HepG2 (cell line): ENCODE results near the gene AMPD2. TPM values are rescaled to one million over a fixed set of nuclear protein-coding genes. Genes with fewer than 3 reads are reported as not detected.

ENCODE experiments used
- ATF7-NPFF ChIP-seq: sonication (generic); formaldehyde crosslinking; IDR thresholded peaks from 2 replicates; pipeline ENCODE4 v1.8.1; 2023; ENCODE audit warnings: mild to moderate bottlenecking, low read depth, missing genetic modification reagents, moderate library complexity
- SIN3A ChIP-seq: IDR thresholded peaks from 2 replicates; pipeline ENCODE4 v1.6.1; 2011; ENCODE audit warnings: low read depth, mild to moderate bottlenecking, control low read depth, low read length, borderline replicate concordance
- ZFP36L2 ChIP-seq: sonication (generic); formaldehyde crosslinking; IDR thresholded peaks from 2 replicates; pipeline ENCODE4 v1.4.0; 2020; ENCODE audit warnings: missing genetic modification reagents
- ZNF12 ChIP-seq: sonication (generic); formaldehyde crosslinking; IDR thresholded peaks from 2 replicates; pipeline ENCODE4 v1.5.0; 2020; ENCODE audit warnings: missing genetic modification reagents
- ZNF782 ChIP-seq: sonication (generic); formaldehyde crosslinking; IDR thresholded peaks from 2 replicates; pipeline ENCODE4 v1.4.0; 2020; ENCODE audit warnings: missing genetic modification reagents, mild to moderate bottlenecking, borderline replicate concordance
- polyA plus RNA-seq, 8 experiments: library from polyadenylated mRNA; depleted of rRNA in 3 of 8; stranded (reverse) in 7 of 8; unstranded in 1 of 8; fragments of >200 nt; fragmentation: Illumina TruSeq in 4 of 8; extraction: Trizol in 4 of 8; gene quantifications; 2 replicates each; pipeline versions ENCODE4 v1.2.1 to v1.2.3, GENCODE V29; 2011 to 2016; ENCODE audit warnings: low read depth in 4 of 8, missing spikeins in 1 of 8, mixed read lengths in 1 of 8; ENCODE audit not compliant: insufficient read depth in 1 of 8
- total RNA-seq, 5 experiments: library from RNA; depleted of rRNA; stranded (reverse); fragments of >200 nt; fragmentation: Illumina TruSeq; extraction: Trizol; gene quantifications; 2 replicates each; pipeline ENCODE4 v1.2.3, GENCODE V29; 2016; ENCODE audit warnings: low read depth in 1 of 5
- TF ChIP-seq, protein P1 (sequence below): sonication (generic); formaldehyde crosslinking; IDR thresholded peaks from 2 replicates; pipeline ENCODE4 v1.4.0; 2020; ENCODE audit warnings: mild to moderate bottlenecking, missing genetic modification reagents
- TF ChIP-seq, protein P2 (sequence below): conservative IDR thresholded peaks from 2 replicates; pipeline ENCODE4 v1.6.1; 2018; ENCODE audit warnings: missing genetic modification reagents
- TF ChIP-seq, protein P3 (sequence below): sonication (generic); formaldehyde crosslinking; IDR thresholded peaks from 2 replicates; pipeline ENCODE4 v1.4.0; 2020; ENCODE audit warnings: mild to moderate bottlenecking, low read depth, missing genetic modification reagents

Gene AMPD2
- total and polyA plus RNA-seq, 2 of the 13 experiments (the other 11 are each of a cell fraction or from before 2014, with no cell fraction given), result 62.3 to 82.0 TPM

DNA sequence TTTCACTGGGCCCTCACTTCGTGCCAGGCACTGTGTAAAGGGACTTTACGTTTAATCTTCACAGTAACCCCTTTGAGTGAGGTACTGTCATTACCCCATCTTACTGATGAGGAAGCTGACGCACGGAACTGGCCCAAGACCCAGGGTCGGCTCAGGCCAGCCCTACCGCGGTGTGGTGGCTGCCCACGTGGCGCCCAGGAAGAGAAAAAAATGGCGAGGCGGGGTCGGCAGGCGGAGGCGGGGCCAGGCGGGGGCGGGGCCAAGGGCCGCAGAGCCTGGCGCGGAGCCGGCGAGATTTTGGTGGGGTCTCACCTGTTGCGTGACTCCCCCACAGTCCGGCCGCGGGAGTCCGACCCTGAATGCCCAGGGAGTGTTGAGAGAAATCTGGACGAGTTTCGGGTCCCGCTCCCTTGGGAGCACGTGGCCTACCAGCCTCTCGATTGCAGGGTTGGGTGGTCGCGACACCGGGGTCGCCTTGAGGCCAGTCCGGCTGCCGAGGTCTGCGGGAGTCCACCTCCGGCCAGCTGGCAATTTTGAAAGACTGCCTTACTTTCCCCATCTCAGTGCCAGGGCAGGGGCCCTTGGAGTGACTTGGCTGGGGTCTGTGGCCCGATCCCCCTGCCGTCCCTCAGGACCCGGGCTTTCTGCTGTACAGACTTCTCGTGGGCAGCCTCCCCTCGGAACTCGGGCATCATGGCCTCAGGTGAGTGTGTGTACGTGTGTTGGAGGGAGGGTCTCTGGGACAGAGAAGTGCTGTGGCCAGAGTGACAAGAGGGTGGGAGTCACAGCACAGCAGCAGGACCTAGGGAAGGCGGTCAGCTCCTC lies at the start of gene AMPD2, which contains the start of gene GNAT2 (continued):
- TF ChIP-seq ZFP36L2 (CRISPR knock-in tag), result no peak
- no peak for TF ChIP-seq ZNF12 (CRISPR knock-in tag)
- TF ChIP-seq, protein P1, sequence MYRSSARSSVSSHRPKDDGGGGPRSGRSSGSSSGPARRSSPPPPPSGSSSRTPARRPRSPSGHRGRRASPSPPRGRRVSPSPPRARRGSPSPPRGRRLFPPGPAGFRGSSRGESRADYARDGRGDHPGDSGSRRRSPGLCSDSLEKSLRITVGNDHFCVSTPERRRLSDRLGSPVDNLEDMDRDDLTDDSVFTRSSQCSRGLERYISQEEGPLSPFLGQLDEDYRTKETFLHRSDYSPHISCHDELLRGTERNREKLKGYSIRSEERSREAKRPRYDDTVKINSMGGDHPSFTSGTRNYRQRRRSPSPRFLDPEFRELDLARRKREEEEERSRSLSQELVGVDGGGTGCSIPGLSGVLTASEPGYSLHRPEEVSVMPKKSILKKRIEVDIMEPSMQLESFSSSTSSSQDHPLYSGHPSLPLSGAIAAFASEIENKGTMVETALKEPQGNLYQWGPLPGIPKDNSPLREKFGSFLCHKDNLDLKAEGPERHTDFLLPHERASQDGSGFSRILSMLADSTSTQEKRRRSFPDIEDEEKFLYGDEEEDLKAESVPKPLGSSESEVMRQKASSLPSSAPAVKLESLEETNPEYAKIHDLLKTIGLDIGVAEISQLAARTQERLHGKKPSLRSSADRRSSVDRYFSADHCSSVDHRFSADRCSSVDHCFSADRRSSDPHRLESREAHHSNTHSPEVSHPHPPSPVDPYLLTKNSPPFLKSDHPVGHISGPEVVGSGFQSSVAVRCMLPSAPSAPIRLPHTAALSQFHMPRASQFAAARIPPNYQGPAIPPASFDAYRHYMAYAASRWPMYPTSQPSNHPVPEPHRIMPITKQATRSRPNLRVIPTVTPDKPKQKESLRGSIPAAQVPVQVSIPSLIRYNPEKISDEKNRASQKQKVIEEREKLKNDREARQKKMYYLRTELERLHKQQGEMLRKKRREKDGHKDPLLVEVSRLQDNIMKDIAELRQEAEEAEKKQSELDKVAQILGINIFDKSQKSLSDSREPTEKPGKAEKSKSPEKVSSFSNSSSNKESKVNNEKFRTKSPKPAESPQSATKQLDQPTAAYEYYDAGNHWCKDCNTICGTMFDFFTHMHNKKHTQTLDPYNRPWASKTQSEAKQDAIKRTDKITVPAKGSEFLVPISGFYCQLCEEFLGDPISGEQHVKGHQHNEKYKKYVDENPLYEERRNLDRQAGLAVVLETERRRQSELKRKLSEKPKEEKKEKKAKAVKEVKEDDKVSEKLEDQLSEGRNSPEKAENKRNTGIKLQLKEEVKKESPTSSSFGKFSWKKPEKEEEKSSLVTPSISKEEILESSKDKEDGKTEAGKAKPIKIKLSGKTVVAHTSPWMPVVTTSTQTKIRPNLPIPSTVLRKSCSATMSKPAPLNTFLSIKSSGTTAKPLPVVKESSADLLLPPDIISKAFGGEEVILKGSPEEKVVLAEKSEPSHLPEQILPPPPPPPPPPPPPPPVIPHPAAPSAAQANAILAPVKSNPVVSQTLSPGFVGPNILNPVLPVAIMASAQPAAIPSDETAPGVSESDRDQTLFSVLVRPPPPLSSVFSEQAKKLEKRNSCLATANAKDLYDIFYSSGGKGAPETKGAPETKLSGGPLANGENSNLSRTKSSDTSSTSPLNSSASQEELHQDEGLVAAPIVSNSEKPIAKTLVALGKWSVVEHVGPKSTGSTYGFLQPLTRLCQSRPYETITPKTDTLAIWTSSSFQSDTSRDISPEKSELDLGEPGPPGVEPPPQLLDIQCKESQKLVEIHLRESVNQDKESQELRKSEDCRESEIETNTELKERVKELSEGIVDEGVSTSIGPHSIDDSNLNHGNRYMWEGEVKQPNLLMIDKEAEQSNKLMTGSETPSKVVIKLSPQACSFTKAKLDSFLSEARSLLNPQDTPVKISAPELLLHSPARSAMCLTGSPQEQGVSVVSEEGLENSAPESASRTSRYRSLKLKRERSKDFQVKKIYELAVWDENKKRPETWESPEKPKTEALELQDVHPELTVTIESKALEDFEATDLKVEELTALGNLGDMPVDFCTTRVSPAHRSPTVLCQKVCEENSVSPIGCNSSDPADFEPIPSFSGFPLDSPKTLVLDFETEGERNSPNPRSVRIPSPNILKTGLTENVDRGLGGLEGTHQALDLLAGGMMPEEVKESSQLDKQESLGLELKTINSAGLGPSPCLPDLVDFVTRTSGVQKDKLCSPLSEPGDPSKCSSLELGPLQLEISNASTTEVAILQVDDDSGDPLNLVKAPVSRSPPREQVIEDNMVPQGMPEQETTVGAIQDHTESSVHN (CRISPR knock-in tag), result no peak
- peak; percentile 95 for TF ChIP-seq SIN3A
- TF ChIP-seq, protein P2, sequence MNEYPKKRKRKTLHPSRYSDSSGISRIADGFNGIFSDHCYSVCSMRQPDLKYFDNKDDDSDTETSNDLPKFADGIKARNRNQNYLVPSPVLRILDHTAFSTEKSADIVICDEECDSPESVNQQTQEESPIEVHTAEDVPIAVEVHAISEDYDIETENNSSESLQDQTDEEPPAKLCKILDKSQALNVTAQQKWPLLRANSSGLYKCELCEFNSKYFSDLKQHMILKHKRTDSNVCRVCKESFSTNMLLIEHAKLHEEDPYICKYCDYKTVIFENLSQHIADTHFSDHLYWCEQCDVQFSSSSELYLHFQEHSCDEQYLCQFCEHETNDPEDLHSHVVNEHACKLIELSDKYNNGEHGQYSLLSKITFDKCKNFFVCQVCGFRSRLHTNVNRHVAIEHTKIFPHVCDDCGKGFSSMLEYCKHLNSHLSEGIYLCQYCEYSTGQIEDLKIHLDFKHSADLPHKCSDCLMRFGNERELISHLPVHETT (CRISPR knock-in tag), result peak; percentile 57; the same call in 1 of the 2 replicates
- TF ChIP-seq ATF7-NPFF (CRISPR knock-in tag), result peak; percentile 4; the same call in 1 of the 2 replicates
- TF ChIP-seq, protein P3, sequence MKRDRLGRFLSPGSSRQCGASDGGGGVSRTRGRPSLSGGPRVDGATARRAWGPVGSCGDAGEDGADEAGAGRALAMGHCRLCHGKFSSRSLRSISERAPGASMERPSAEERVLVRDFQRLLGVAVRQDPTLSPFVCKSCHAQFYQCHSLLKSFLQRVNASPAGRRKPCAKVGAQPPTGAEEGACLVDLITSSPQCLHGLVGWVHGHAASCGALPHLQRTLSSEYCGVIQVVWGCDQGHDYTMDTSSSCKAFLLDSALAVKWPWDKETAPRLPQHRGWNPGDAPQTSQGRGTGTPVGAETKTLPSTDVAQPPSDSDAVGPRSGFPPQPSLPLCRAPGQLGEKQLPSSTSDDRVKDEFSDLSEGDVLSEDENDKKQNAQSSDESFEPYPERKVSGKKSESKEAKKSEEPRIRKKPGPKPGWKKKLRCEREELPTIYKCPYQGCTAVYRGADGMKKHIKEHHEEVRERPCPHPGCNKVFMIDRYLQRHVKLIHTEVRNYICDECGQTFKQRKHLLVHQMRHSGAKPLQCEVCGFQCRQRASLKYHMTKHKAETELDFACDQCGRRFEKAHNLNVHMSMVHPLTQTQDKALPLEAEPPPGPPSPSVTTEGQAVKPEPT, result no peak
- no peak for TF ChIP-seq ZNF782
